ENCODE results near the gene C2orf42. TPM values are rescaled to one million over a fixed set of nuclear protein-coding genes. Genes with fewer than 3 reads are reported as not detected.
"Not testable (repeated sequence)": the region's sequence is repeated elsewhere in the genome, so short reads cannot be mapped to it uniquely, and the experiment has no call there.

Gene C2orf42
- total RNA-seq, 1 donor from 2014 or later = 20.8 TPM

DNA sequence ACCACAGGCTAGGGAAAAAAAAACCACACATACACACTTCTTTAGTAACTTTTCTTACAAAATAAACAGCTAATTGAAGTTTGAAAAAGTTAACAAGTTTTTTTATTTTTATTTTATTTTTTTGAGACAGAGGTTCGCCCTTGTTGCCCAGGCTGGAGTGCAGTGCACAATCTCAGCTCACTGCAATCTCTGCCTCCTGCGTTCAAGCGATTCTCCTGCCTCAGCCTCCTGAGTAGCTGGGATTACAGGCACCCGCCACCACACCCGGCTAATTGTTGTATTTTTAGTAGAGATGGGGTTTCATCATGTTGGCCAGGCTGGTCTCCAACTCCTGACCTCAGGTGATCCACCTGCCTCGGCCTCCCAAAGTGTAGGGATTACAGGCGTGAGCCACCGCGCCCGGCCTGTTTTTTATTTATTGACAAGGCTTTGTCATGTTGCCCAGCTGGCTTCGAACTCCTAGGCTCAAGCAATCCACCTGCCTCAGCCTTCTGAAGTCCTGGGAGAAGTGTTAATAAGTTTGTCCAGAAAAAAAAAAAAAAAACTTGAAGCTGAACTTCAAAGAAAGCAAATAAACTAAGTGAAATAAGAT is 21.1 kb downstream of the C2orf42 start:
- not testable (repeated sequence) for DNase-seq (ENCODE audit: low read depth)

DNA sequence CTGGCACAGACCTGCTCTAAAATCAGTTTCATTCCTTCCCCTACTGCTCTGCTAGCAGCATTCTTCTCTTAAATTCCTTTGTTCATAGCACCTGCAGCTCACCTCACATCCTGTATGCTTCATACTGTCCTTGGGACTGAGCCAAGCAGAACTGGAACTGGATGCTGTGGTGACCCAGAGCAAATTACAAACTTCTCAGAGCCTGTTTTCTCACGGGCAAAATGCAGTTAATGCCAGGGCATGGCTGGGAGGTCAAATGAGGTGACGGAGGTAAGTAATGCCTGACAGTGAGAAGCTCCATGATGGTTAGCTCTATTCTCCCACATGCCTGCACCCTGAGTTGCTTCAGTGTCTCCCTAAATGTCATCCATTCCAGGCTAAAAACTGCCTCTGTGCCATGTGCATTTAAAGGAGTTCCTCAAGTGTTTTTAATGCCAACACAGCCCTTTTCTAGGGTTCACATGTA is 29.7 kb downstream of the C2orf42 start:
- peak; percentile 79 for DNase-seq (ENCODE audit: low read depth)

DNA sequence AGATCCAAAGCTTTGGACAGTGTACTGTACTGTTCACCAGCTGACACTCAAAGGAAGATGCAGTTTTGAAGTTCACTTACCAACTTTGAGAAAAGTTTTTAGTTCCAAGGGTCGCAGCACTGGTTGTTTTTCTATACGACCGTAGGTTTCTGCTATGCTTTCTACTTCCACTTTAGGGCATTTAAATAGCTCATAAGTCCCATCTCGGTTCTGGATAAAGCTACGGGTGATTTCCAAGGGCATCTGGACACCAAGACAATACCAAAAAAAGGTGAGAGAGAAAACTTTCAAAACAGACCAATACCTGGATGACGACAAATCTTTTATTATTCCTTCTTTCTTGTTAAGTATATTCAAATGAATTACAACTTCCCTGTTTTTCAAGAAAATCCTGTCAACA is 30.3 kb downstream of the C2orf42 start:
- DNase-seq (ENCODE audit: low read depth) = no peak

DNA sequence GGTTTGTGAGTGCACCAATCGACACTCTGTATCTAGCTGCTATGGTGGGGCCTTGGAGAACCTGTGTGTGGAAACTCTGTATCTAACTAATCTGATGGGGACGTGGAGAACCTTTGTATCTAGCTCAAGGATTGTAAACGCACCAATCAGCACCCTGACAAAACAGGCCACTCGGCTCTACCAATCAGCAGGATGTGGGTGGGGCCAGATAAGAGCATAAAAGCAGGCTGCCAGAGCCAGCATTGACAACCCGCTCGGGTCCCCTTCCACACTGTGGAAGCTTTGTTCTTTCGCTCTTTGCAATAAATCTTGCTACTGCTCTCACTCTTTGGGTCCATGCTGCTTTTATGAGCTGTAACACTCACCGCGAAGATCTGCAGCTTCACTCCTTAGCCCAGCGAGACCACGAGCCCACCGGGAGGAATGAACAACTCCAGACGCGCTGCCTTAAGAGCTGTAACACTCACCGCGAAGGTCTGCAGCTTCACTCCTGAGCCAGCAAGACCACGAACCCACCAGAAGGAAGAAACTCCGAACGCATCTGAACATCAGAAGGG is 41.6 kb downstream of the C2orf42 start:
- DNase-seq (ENCODE audit: low read depth) = not testable (repeated sequence)

DNA sequence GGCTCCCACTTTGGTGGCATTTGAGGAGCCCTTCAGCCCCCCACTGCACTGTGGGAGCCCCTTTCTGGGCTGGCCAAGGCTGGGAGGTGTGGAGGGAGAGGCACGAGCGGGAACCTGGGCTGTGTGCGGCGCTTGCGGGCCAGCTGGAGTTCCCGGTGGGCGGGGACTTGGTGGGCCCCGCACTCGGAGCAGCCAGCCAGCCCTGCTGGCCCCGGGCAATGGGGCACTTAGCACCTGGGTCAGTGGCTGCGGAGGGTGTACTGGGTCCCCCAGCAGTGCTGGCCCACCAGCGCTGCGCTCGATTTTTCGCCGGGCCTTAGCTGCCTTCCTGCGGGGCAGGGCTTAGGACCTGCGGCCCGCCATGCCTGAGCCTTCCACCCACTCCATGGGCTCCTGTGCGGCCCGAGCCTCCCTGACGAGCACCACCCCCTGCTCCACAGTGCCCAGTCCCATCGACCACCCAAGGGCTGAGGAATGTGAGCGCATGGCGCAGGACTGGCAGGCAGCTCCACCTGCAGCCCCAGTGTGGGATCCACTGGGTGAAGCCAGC is 42.5 kb downstream of the C2orf42 start:
- DNase-seq (ENCODE audit: low read depth) = not testable (repeated sequence)

DNA sequence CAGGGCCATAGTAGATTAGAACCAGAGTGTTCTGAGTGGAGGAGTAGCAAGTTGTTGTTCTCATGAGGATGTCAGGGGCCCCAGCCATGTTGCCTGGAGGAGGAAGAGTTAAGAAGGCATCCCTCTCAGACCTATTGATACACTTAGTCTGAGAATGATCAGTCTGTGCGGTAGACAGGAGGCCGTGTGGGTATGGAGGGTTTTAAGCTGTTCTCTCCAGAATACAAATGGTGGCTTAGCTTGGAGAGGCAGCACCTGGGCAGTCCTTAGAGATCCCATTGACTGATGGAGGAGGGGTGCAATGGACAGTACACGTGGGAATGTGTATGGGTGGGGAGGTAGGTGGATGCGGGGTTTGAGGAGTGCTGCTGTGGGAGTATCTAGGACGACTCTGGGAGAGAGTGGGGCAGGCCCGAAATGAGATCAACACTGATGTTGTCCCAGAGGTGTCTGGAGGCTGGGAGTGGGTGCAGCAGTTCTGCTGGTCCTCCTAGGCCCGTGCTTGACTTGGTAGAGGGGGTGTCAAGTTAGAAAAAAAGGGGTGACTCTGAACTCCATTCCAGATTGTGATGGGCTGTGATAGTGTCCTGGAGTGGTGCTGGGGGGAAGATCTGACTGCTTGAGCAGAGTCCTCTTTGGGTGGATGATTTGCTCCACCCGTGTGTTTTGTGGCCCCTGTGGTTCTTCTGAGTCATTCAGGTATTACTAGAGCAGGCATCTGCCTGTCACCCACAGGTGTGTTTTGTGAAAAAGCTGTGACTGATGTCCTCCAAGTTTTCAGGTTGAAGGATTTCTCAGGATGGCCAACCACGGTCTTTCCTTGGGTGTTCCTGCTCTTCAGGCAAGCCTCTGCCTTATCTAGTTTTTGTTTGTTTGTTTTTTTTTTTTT is 44.7 kb downstream of the C2orf42 start:
- no peak for DNase-seq (ENCODE audit: low read depth)

DNA sequence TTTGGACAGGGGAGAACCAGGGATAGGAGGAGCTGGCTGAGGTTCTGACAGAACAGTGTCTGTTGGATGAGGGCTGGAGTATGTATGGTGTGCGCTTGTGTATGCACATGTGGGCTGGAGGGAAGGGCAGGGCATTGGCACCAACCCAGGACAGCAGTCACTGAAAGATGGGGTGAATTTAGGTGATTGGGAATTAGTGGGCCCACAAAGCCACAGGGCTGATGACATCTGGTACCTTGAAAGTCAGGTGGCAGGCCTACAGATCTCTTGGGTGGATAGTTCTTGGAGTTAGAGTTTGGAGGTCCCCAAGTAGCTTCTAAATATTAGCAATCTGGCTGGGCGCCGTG is 45.7 kb downstream of the C2orf42 start:
- DNase-seq (ENCODE audit: low read depth) = no peak

DNA sequence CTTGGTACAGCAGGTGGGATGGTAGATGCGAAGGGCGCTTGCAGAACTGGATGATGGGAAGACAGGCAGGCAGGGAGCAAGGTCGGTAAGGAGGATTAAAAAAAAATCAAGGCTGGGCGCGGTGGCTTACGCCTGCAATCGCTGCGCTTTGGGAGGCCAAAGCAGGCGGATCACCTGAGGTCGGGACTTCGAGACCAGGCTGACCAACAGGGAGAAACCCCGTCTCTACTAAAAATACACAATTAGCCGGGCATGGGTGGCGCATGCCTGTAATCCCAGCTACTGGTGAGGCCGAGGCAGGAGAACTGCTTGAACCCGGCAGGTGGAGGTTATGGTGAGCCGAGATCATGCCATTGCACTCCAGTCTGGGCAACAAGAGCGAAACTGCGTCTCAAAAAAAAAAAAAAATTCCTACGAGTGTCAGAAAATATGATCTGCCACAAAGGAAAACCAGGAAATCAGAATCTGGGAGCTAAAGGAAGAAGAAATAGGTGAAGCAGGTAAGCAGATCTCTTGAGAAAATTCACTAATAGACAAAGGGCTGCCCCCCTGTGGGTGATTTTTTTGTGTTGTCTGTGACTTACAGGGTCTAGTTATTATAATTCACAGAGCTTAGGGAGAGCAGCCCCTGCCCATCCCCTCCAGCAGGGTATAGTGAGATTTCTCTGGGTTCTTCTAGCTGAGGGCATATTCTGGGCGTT is 46.2 kb downstream of the C2orf42 start:
- DNase-seq (ENCODE audit: low read depth) = no peak

DNA sequence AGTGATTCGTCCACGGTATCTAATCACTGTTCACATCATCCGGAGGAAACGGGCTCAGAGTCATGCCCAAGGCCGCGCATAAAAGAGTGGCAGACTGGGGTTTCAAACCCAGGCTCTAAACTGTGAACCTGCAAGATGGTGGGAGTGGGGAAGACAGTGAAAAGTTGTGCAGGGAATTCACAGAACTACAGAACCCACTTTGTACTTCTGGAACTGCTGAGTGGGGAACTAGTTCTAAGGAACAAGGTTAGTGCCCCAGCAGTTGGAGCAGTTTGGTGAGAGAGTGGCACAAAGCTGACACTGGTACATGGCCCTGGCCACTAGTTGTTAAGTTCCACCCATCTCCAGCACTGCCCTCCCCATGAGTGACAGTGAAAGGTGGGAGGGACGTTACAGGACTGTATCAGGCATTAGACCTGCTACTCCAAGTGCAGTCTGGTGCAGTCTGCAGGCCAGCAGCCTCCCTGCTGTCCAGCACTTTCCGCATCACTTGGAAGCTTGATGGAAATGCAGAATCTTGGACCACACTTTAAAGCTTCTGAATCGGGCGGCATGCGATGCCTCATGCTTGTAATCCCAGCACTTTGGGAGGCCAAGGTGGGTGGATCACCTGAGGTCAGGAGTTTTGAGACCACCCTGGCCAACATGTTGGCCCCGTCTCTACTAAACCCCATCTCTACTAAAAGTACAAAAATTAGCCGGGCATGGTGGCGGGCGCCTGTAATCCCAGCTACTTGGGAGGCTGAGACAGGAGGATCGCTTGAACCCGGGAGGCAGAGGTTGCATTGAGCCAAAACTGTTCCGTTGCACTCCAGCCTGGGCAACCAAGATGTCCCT is 47.3 kb downstream of the C2orf42 start:
- peak; percentile 41 for DNase-seq (ENCODE audit: low read depth)

DNA sequence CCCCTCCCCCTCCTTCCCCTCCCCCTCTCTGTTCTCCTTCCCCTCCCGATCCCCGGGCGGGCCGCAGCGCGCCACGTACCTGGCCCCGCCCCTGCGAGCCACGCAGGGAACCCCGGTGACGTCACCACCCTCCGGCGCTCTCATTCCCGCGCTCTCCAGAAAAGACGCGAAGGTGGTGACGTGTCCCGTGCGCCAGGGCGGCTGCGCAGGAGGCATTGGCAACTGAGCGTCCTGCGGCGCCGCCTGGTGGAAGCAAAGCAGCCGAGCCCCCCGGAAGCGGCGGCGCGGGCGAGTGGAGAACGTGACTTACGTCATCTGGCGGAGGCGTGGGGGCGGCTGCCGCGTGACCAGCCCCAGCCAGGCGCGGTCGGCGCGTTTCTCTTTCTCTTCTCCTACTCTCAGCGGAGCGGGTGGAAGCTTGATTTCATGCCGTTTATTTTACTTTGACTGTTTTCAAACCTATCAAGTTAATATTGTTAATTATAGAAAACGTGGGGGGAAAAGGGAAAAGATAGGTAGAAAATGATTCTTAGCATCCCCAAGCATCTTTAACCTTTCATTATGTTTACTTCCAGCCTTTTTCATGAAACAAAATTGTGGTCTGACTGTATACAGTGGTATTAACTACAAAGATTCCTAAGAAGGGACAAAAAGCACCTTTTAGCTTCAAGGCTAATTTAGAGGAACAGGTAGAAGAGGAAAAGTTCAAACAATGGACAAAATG is 48.1 kb downstream of the C2orf42 start:
- DNase-seq (ENCODE audit: low read depth) = peak; percentile 93

DNA sequence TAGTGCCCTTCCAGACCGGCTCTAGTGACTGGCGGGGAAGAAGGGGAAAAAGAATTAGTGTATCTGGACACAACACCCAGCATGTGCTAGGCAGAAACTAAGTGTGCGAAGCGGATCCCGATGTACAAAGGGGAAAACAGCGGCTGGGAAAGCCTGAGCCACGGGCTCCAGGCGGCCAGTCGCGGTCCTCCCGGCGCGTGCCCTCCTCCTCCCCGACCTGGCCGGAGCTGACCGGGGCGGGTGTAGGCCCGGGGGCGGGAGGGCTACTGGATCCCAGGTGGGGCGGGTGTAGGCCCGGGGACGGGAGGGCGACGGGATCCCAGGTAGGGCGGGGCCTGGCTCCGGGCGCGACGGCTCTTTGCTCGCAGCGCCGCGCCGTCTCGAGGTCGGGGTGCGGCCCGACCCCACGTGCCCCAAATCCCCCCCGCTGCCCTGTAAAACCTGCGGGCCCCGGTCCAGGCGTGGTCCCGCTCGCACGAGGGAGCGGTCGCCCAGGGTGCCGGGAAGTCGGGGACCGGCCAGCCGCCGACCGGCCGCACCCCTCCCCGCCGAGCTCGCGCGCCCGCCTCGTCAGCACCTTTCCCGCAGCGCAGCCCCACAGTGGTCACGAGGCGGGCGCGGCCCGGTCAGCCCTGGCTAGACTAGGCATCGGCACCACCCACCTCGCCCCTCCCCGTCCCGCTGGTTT is 48.8 kb downstream of the C2orf42 start:
- peak; percentile 34 for DNase-seq (ENCODE audit: low read depth)

DNA sequence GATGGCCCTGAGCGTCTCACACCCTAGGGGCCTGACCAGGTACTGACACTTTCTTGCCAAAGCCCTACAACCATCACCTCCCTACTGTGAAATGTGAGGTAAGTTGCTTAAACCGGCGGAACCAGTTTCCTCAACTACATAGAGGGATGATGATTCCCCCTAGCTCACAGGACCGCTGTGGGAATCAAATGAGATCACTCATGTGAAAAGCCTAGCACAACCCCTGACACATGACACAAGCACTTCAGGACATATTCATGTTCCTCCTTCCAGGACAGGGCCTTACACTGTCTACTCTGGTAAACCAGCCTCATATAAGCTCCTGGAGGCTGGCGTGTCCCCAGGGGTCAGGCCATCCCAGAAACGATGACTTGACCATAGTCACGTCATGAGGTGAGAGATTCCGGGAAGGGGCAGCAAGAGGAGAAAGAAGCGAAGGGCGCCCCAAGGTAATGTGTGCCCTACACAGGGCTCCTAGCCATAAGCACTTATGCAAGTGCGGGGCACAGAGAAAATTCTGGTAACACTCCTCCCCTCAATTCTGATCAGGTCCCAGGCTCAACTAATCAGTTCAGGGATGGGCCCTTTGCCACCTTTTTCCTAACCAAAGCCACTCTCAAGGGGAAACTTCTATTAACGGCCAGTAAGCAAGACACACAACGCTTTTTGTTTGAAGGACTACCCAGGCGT is 49.5 kb downstream of the C2orf42 start:
- peak; percentile 90 for DNase-seq (ENCODE audit: low read depth)

DNA sequence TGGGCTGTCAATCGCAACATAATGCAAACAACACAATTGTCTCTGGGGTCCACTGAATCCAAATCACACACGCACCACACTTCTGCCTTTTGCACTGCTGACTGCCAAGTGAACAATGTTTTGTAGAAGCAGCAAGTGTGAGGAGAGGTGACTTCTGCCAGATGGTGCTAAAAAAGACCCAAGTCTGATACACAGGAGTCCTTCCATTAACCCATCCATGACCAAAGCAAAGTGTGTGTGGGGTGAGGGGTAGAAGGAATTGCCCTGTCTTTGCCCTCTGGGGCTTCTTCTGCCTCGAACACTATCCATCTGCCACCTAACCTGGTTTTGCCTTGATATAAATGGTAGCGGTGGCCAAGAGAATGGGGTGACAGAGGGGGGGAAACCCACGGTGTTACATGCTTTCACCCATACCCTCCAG is 50.0 kb downstream of the C2orf42 start:
- DNase-seq (ENCODE audit: low read depth) = no peak

DNA sequence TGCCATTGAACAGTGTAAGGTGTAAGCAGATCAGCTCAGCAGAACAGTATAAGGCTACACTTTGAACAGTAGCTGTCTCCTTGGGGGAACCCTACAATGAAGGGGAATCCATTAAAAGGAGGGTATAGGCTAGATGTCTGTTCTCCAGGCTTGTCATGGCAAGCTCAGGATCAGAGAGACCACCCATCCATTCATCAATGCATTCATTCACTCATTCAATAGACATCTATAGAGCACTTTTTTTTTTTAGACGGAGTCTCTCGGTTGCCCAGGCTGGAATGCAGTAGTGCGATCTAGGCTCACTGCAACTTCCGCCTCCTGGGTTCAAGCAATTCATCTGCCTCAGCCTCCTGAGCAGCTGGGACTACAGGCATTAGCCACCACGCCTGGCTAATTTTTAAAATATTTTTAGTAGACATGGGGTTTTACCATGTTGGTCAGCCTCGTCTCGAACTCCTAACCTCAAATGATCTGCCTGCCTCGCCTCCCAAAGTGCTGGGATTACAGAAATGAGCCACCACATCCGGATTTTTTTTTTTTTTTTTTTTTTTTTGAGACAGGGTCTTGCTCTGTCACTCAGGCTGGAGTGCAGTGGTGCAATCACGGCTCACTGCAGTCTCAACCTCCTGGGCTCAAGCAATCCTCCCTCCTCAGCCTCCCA is 56.4 kb downstream of the C2orf42 start:
- not testable (repeated sequence) for DNase-seq (ENCODE audit: low read depth)

DNA sequence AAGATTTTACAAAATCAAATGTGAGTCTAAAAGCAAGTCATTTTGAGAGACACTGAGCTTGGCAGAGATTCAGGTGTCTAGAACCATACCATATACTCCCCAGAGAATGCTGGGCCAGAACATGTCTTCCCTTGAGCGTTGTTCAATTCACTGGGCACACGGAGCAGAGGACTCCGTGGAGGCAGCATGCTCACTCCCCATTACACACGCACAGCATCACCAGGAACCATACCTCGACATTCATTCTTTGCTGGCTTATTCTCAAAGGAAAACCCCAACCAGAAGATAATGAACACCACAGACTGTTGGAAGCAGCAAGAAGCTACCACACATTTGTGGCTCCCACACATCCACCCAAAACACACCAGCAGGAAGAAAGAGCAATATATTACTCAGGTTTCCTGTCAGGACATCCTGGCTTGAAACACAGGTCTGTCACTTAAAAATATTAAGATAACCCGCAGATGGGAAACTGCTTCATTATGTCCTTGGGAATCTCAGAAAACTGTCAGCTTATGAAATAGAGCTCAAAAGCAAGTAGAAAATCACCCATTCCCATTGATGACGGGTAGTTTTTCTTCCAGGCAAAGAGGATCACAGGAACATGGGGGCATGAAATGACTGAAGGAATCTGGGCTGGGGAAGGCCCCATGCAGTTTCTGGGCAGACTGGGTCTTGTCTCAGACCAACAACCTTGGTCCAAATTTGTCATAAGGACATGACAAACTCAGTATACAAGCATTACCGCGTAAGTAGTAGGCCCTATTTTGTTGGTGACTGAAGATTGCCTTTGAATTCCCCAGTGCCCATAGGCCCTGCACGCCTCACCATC is 57.1 kb downstream of the C2orf42 start:
- no peak for DNase-seq (ENCODE audit: low read depth)

DNA sequence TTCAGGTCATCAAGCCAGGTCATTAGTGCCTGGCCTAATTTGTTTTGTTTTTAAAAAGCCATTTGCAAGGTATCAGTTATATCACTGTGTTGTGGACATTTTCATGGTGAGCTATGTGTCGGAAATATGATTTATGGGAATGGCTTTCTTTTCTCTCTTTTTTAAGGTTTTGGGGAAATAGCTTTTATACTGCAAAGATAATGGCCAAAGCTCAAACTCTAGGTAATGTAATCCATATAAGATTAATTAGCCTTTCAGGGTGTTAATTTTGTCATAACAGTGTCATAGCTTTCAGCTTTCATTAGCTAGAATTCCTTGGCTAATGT is 57.7 kb downstream of the C2orf42 start:
- DNase-seq (ENCODE audit: low read depth) = no peak

DNA sequence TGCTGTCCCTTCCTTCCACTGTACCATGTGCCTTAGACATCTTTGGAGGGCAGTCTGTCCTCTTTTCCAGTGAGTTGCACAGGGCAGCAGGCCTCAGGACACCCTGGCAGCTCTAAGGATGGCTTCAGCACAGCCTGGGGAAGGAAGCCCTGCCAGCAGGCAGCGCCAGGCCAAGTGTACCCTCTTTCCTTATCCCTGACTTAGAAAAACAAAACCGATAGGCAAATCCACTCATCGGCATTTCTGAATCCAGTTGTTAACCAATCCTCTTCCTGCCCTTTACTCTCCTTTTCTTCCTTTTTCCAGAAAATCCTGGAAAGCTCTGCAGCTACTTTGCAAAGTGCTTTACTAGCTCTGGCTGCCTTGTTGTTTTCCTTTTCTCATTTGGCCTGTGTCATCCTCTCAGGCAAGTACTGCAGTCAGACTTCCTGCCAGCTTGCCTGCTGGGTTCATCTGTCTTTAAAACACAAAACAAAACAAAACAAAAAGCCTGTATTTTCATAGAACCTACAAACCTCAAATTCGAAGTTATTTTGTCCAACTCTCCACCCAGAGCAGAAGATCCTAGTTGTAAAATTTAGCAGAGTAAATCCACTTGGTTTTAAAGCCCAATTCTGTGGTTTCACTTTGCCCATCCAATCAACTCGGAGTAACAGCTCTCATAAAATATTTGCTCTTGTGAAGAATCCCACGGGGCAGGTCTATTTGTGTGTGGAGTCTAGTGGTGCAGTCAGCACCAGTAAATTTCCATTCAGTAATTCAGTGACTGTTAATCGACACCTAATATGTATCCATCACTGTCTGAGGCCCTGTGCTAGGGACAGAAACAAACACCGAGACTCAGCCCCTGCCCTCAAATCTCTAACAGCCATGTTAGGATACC is 58.3 kb downstream of the C2orf42 start:
- DNase-seq (ENCODE audit: low read depth) = peak; percentile 69
